ENCODE data around the gene CDKN2A.

DNA sequence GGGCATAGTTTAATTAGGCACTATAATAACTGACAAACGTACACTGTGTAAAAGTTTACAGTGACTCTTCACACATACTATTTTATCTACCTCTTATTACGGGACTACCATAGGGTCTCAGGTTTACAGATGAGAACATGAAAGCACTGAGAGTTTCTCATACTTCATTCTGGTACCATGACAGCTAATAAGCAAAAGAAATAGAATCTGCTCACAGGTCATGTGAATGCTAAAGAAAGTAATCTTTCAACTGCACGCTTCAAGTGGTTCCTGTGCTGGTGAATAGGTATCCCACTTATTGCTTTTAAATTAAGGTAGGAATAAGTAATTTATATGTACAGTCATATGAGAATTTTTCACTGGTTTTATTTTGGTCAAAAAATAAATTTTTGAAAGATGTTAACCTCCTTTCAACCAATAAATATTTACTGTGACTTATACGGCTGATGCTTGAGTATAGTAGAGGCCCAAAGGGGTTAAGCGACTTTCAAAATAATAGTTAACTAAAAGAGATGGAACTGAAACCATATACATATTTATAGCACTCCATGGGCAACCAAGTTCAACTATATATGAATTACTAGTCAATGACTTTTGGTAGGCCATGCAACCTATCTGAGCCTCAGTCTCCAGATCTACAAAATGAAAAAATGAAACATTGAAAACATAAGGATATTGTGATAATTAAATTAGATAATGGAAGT, 8.1 kb downstream of the CDKN2A start:
- TF ChIP-seq, protein P1, sequence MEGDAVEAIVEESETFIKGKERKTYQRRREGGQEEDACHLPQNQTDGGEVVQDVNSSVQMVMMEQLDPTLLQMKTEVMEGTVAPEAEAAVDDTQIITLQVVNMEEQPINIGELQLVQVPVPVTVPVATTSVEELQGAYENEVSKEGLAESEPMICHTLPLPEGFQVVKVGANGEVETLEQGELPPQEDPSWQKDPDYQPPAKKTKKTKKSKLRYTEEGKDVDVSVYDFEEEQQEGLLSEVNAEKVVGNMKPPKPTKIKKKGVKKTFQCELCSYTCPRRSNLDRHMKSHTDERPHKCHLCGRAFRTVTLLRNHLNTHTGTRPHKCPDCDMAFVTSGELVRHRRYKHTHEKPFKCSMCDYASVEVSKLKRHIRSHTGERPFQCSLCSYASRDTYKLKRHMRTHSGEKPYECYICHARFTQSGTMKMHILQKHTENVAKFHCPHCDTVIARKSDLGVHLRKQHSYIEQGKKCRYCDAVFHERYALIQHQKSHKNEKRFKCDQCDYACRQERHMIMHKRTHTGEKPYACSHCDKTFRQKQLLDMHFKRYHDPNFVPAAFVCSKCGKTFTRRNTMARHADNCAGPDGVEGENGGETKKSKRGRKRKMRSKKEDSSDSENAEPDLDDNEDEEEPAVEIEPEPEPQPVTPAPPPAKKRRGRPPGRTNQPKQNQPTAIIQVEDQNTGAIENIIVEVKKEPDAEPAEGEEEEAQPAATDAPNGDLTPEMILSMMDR (IDR thresholded peaks at IDR 0.05), result no peak
- no peak for TF ChIP-seq POLR2A (IDR thresholded peaks at IDR 0.05)
